HG03575 (cell line): ENCODE measurements around the gene PCDHGB7.
"Not testable (repeated sequence)": the region's sequence is repeated elsewhere in the genome, so short reads cannot be mapped to it uniquely, and the experiment has no call there.

Source experiments
- ATAC-seq: cut with Tn5 transposase; IDR thresholded peaks from one replicate; pipeline ENCODE4 v1.9.1; 2021; ENCODE audit not compliant: unreplicated experiment, insufficient number of reproducible peaks, low FRiP score; ENCODE audit errors: extremely low read depth

PCDHGB7 gene

DNA sequence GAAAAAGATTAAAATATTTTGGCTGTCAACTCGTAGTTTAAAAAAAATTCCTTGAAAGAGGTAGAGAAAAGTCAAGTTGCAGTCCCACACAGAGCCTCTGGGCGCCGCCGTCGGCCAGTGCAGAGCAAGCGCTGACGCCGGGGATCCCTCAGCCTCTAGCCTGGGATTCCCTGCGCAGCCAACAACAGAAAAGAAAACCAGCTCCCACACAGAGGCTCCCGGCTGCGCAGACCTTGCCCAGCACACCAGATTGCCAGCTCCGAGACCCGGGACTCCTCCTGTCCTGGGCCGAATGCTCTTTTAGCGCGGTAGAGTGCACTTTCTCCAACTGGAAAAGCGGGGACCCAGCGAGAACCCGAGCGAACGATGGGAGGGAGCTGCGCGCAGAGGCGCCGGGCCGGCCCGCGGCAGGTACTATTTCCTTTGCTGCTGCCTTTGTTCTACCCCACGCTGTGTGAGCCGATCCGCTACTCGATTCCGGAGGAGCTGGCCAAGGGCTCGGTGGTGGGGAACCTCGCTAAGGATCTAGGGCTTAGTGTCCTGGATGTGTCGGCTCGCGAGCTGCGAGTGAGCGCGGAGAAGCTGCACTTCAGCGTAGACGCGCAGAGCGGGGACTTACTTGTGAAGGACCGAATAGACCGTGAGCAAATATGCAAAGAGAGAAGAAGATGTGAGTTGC lies at the start of gene PCDHGB7:
PCDHGB7 (plus strand) TSS at position 184 of the 679 bp plus-strand sequence; CDS start at position 367, 183 bp downstream.
- not testable (repeated sequence) for ATAC-seq

DNA sequence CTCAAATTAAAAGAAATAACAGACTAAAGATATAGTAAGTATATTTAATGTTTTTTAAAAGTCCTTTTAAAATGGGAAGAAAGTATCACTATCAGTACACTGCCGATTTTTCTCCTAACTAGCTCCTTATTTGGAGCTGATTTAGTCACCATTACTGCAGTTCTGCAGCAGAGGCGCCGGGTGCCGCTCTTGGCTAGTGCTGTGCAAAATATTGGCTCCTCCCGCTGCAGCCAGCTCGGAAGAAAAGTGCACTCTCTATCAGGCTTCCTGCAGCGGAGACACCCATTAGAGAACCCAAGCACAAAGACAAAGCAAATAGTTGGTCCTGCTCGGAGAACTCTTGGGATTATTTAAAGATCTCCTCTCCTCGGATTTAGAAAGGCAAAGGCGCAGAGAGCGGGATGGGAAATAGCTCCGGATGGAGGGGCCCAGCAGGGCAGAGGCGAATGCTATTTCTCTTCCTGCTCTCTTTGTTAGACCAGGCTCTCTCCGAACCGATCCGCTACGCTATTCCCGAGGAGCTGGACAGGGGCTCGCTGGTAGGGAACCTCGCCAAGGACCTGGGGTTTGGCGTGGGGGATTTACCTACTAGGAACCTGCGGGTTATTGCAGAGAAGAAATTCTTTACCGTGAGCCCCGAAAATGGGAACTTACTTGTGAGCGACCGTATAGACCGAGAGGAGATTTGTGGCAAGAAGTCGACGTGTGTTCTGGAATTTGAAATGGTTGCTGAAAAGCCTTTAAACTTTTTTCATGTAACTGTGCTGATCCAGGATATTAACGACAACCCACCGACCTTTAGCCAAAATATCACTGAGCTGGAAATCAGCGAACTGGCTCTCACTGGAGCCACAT lies 47.3 kb upstream of the PCDHGB7 start, which contains the start of gene PCDHGB3:
PCDHGB3 (plus strand) TSS at position 249 of the 855 bp plus-strand sequence; CDS start at position 402, 153 bp downstream.
- ATAC-seq = peak; percentile 63

DNA sequence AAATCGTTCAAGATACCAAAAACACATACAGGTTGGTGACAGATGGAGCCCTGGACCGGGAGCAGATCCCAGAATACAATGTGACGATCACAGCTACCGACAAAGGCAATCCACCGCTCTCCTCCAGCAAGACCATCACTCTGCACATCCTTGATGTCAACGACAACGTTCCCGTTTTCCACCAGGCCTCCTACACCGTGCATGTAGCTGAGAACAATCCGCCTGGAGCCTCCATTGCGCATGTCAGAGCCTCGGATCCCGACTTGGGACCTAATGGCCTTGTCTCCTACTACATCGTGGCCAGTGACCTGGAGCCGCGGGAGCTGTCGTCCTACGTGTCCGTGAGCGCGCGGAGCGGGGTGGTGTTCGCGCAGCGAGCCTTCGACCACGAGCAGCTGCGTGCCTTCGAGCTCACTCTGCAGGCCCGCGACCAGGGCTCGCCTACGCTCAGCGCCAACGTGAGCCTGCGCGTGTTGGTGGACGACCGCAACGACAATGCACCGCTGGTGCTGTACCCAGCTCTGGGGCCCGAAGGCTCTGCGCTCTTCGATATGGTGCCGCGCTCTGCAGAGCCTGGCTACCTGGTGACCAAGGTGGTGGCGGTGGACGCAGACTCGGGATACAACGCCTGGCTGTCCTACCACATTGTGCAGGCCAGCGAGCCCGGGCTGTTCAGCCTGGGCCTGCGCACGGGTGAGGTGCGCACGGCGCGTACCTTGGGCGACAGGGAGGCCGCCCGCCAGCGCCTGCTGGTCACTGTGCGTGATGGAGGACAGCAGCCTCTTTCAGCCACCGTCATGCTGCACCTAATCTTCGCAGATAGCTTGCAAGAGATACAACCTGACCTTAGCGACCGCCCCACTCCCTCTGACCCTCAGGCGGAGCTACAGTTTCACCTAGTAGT lies 45.7 kb upstream of the PCDHGB7 start:
- no peak for ATAC-seq

DNA sequence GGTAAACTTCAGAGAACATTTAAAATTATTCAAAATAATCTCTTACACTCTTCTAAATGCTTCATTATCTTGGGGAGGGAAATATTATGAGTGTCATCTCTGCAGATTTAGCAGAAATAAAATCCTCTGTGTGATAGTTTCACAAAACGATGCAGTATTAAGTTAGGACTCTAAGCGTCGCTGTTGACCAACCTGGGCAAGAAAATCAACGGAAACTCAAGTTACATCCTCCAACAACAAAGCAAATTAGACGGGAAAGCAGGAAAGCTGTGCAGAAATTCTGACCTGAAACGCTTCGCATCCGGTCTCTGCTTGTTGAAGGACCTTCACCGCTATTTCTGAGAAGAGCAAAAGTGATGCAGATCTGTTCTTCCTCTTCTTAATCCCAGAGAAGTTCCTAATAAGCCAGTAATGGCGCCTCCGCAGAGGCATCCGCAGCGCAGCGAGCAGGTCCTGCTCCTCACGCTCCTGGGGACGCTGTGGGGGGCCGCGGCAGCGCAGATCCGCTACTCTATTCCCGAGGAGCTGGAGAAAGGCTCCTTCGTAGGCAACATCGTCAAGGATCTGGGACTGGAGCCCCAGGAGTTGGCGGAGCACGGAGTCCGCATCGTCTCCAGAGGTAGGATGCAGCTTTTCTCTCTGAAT lies 43.7 kb upstream of the PCDHGB7 start, which contains the start of gene PCDHGA6:
PCDHGA6 (plus strand) TSS at position 219 of the 645 bp plus-strand sequence; CDS start at position 412, 193 bp downstream.
- ATAC-seq = no peak

DNA sequence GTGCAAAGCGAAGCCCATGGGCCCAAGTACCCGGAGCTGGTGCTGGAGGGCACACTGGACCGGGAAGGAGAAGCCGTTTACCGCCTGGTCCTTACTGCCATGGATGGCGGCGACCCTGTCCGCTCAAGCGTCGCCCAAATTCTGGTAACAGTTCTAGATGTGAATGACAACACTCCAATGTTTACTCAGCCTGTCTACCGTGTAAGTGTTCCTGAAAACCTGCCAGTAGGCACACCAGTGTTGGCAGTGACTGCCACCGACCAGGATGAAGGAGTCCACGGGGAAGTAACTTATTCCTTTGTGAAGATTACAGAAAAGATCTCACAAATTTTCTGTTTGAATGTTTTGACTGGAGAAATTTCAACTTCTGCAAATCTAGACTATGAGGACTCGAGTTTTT lies 42.9 kb upstream of the PCDHGB7 start:
- ATAC-seq = no peak

DNA sequence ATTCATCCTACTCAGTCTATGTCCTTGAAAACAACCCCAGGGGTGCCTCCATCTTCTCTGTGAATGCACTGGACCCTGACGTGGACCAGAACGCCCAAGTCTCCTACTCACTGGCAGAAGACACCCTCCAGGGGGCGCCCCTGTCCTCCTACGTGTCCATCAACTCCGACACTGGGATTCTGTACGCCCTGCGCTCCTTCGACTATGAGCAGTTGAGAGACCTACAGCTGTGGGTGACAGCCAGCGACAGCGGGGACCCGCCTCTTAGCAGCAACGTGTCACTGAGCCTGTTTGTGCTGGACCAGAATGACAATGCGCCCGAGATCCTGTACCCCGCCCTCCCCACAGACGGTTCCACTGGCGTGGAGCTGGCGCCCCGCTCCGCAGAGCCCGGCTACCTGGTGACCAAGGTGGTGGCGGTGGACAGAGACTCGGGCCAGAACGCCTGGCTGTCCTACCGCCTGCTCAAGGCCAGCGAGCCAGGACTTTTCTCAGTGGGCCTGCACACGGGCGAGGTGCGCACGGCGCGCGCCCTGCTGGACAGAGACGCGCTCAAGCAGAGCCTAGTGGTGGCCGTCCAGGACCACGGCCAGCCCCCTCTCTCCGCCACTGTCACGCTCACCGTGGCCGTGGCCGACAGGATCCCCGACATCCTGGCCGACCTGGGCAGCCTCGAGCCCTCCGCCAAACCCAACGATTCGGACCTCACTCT lies 41.9 kb upstream of the PCDHGB7 start:
- ATAC-seq = not testable (repeated sequence)

DNA sequence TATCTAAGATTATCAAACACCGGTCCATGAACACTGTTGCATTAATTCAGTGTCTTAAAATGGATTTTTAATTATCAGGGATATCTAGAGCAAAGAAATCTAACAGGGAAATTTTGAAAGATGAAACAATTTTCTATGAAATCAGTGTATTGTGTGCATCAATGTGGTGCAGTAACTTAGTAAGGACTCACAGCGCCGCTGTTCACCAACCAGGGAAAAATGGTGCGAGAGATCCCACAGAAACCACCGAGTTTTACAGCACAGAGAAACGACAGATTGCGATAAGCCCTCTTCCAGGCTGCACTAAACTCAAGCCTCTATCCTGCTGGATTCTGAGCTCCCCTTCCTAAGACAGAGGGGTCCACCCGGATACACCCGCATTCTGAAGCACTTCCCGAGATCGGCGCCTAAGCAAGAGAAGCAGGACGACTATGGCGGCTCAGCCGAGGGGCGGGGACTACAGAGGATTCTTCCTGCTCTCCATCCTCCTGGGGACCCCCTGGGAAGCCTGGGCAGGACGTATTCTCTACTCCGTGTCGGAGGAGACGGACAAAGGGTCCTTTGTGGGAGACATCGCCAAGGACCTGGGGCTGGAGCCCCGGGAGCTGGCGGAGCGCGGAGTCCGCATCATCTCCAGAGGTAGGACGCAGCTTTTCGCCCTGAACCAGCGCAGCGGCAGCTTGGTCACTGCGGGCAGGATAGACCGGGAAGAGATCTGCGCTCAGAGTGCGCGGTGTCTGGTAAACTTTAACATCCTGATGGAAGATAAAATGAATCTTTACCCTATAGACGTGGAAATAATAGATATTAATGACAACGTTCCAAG lies 34.8 kb upstream of the PCDHGB7 start, which contains the start of gene PCDHGA7:
PCDHGA7 (plus strand) TSS at position 274 of the 826 bp plus-strand sequence; CDS start at position 432, 158 bp downstream.
- ATAC-seq = no peak

DNA sequence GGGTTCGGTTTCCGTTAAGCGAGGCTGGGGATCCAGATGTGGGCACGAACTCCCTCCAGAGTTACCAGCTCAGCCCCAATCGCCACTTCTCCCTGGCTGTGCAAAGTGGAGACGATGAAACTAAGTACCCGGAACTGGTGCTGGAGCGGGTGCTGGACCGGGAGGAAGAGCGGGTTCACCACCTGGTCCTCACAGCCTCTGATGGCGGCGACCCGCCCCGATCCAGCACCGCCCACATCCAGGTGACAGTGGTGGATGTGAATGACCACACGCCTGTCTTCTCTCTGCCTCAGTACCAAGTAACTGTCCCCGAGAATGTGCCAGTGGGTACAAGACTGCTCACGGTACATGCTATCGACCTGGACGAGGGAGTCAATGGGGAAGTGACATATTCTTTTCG lies 34.1 kb upstream of the PCDHGB7 start:
- no peak for ATAC-seq

DNA sequence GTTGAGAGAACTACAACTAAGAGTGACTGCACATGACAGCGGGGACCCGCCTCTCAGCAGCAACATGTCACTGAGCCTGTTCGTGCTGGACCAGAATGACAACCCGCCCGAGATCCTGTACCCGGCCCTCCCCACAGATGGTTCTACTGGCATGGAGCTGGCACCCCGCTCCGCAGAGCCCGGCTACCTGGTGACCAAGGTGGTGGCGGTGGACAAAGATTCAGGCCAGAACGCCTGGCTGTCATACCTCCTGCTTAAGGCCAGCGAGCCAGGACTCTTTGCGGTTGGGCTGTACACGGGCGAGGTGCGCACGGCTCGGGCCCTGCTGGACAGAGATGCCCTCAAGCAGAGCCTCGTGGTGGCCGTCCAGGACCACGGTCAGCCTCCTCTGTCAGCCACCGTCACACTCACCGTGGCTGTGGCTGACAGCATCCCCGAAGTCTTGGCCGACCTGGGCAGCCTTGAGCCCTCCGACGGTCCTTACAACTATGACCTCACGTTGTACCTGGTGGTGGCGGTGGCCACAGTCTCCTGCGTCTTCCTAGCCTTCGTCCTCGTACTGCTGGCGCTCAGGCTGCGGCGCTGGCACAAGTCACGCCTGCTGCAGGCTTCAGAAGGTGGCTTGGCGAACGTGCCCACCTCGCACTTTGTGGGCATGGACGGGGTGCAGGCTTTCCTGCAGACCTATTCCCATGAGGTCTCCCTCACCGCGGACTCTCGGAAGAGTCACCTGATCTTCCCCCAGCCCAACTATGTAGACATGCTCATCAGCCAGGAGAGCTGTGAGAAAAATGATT lies 32.8 kb upstream of the PCDHGB7 start:
- no peak for ATAC-seq

DNA sequence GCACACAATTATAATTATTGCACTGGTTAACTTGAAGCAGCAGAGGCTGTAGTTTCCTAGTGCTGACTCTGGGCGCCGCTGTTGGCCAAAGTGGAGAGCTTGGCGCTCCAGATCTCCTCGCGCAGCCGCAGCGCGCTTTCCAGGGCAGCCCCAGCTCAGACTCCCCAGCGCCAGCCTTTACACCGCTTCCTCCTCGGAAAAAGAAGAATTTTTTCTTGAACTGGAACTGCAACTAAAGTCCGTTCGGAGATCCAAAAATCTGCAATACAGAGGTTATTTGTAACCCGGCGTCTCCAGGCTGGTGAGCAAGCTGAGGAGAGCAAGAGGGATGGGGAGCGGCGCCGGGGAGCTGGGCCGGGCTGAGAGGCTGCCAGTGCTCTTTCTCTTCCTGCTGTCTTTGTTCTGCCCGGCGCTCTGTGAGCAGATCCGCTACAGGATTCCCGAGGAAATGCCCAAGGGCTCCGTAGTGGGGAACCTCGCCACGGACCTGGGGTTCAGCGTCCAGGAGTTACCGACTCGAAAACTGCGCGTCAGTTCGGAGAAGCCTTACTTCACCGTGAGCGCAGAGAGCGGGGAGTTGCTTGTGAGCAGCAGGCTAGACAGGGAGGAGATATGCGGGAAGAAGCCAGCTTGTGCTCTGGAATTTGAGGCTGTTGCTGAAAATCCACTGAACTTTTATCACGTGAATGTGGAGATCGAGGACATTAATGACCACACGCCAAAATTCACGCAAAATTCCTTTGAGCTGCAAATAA lies 29.7 kb upstream of the PCDHGB7 start, which contains the start of gene PCDHGB4:
PCDHGB4 (plus strand) TSS at position 142 of the 755 bp plus-strand sequence; CDS start at position 329, 187 bp downstream.
- ATAC-seq = not testable (repeated sequence)

DNA sequence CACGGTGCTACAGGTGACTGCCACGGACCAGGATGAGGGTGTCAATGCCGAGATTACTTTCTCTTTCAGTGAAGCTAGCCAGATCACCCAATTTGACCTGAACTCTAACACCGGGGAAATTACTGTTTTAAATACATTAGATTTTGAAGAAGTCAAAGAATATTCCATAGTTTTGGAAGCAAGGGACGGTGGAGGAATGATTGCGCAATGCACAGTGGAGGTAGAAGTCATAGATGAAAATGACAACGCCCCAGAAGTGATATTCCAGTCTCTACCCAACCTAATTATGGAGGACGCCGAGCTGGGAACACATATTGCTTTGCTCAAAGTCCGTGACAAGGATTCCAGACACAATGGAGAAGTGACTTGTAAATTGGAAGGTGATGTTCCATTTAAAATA lies 28.8 kb upstream of the PCDHGB7 start:
- ATAC-seq = no peak

DNA sequence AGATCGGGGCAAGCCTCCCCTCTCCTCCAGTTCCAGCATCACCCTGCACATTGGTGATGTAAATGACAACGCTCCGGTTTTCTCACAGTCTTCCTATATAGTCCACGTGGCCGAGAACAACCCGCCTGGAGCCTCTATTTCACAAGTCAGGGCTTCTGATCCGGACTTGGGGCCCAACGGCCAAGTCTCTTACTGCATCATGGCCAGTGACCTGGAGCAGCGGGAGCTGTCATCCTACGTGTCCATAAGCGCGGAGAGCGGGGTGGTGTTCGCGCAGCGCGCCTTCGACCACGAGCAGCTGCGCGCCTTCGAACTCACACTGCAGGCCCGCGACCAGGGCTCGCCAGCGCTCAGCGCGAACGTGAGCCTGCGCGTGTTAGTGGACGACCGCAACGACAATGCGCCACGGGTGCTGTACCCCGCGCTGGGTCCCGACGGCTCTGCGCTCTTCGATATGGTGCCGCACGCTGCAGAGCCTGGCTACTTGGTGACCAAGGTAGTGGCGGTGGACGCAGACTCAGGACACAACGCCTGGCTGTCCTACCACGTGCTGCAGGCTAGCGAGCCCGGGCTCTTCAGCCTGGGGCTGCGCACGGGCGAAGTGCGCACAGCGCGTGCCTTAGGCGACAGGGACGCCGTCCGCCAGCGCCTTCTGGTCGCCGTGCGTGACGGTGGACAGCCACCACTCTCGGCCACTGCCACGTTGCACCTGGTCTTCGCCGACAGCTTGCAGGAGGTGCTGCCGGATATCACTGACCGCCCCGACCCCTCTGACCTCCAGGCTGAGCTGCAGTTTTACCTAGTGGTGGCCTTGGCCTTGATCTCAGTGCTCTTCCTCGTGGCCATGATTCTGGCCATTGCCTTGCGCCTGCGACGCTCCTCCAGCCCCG lies 28.1 kb upstream of the PCDHGB7 start:
- no peak for ATAC-seq

DNA sequence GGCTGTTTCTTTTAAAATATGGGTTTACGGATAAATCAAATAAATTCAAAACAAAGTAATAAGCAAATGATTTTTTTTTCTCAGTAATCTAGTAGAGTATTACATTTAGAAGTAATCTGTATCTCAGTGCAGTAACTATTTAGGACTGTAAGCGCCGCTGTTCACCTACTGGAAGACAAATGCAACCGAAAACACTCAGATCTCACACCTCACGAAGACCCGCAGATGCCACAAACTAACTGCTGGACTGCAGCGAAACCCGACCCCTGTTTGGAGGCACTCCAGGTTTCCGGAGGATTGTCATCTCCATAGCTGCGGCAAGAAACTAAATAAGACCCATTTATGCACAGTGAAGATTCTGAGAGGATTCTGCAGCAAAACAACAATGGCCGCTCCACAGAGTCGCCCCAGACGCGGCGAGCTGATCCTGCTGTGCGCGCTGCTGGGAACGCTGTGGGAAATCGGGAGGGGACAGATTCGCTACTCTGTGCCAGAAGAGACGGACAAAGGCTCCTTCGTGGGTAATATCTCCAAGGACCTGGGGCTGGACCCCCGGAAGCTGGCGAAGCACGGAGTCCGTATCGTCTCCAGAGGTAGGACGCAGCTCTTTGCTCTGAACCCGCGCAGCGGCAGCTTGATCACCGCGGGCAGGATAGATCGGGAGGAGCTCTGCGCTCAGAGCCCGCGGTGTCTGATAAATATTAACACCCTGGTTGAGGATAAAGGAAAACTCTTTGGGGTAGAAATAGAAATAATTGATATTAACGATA lies 24.9 kb upstream of the PCDHGB7 start, which contains the start of gene PCDHGA8:
PCDHGA8 (plus strand) TSS at position 205 of the 770 bp plus-strand sequence; CDS start at position 386, 181 bp downstream.
- no peak for ATAC-seq

DNA sequence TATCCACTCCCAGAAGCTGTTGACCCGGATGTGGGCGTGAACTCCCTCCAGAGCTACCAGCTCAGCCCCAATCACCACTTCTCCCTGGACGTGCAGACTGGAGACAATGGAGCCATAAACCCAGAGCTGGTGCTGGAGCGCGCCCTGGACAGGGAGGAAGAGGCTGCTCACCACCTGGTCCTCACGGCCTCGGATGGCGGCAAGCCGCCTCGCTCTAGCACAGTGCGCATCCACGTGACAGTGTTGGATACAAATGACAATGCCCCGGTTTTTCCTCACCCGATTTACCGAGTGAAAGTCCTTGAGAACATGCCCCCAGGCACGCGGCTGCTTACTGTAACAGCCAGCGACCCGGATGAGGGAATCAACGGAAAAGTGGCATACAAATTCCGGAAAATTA lies 24.2 kb upstream of the PCDHGB7 start:
- ATAC-seq = no peak
